Measurements from ENCODE around the gene PGLYRP3. TPM values are rescaled to one million over a fixed set of nuclear protein-coding genes. Genes with fewer than 3 reads are reported as not detected.

PGLYRP3 gene
- polyA plus RNA-seq, 1 donor from 2014 or later, result not detected

DNA sequence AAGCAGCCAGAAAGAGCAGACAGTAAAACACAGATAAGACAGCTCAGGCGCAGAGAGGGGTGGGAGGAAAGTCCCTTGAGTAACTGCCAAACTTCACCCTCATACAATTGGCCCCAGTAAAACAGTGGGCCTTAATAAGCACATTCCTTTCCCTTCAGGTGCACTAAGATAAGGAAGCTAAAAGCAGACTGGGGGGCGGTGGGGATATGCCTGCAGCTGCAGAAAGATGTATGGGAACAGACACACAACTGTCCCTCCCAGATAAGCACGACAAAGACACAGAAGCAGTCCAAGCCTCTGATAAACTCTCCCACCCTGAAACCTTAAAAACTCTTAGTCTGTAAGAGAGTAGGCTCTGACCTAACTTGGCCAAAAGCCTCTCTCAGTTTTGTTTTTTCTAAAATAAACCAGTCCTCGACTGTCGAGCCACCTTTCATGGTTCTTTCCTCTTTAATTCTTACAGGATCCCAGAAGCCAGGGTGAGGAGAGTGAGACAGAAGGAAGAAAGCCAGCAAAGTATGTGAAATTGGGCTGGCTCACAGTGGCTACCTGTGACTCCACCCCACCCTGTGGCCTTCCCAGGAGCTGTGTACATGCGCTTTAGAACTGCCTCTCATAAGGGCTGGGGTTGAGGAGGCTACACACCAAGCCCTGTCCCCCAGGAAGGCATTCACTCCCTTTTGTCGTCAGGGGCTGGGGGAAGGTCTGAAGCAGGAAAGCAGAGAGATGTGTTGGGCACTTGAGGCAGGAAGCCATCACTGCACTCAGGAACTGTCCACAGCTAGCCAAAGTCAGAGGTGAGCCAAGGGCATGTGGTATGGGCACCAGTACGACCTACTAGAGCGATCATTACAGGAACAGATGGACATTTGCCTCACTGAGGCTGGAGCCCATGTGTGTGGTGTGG, 31.3 kb upstream of the PGLYRP3 start:
- Histone ChIP-seq H3K36me3 (ENCODE audit: insufficient read depth, low read length) (no peaks in the 10 kb centered on the region), H3K9me3 (ENCODE audit: low read length) (no peaks in the 10 kb centered on the region)
- TF ChIP-seq, protein P1, sequence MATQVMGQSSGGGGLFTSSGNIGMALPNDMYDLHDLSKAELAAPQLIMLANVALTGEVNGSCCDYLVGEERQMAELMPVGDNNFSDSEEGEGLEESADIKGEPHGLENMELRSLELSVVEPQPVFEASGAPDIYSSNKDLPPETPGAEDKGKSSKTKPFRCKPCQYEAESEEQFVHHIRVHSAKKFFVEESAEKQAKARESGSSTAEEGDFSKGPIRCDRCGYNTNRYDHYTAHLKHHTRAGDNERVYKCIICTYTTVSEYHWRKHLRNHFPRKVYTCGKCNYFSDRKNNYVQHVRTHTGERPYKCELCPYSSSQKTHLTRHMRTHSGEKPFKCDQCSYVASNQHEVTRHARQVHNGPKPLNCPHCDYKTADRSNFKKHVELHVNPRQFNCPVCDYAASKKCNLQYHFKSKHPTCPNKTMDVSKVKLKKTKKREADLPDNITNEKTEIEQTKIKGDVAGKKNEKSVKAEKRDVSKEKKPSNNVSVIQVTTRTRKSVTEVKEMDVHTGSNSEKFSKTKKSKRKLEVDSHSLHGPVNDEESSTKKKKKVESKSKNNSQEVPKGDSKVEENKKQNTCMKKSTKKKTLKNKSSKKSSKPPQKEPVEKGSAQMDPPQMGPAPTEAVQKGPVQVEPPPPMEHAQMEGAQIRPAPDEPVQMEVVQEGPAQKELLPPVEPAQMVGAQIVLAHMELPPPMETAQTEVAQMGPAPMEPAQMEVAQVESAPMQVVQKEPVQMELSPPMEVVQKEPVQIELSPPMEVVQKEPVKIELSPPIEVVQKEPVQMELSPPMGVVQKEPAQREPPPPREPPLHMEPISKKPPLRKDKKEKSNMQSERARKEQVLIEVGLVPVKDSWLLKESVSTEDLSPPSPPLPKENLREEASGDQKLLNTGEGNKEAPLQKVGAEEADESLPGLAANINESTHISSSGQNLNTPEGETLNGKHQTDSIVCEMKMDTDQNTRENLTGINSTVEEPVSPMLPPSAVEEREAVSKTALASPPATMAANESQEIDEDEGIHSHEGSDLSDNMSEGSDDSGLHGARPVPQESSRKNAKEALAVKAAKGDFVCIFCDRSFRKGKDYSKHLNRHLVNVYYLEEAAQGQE (IDR thresholded peaks at IDR 0.05; ENCODE audit: borderline replicate concordance), result no peak
- TF ChIP-seq, protein P2, sequence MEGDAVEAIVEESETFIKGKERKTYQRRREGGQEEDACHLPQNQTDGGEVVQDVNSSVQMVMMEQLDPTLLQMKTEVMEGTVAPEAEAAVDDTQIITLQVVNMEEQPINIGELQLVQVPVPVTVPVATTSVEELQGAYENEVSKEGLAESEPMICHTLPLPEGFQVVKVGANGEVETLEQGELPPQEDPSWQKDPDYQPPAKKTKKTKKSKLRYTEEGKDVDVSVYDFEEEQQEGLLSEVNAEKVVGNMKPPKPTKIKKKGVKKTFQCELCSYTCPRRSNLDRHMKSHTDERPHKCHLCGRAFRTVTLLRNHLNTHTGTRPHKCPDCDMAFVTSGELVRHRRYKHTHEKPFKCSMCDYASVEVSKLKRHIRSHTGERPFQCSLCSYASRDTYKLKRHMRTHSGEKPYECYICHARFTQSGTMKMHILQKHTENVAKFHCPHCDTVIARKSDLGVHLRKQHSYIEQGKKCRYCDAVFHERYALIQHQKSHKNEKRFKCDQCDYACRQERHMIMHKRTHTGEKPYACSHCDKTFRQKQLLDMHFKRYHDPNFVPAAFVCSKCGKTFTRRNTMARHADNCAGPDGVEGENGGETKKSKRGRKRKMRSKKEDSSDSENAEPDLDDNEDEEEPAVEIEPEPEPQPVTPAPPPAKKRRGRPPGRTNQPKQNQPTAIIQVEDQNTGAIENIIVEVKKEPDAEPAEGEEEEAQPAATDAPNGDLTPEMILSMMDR (IDR thresholded peaks at IDR 0.05; ENCODE audit: poor library complexity, severe bottlenecking), result no peak
- no peak for TF ChIP-seq POLR2AphosphoS5 (IDR thresholded peaks at IDR 0.05)

DNA sequence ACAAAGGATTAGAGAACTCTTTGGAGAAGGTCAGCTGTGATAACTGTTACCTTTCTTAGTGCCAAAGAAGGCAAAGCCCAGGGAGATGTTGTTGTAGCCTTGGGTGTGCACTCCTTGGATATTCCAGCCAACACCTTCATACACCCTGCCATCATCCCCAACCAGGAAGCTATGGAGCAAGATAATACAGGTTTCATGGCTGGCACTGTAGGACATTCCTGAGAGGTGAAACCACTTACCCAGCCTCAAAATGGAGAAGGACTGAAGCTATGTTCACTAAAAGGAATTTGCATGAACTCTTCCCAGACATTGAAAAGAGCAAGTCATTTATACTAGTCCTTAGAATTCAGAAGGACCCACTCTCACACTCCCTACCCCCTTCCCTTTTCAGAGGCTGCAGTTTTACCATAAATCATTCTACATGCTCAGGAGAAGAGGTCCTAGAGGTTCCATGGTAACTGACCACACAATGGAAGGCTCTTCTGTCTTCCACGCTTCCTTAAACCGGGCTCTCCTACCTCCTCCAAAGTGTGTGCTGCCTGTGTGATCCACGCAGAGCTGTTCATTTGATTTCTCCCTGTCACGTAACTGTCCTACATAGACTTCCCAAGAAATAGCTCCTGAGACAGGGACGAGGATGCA, 30.4 kb upstream of the PGLYRP3 start:
- no peak for TF ChIP-seq EP300 (conservative IDR thresholded peaks at IDR 0.05; ENCODE audit: poor library complexity, severe bottlenecking)
- TF ChIP-seq, protein P1 (IDR thresholded peaks at IDR 0.05; ENCODE audit: borderline replicate concordance), result no peak
- no peak for TF ChIP-seq TAF1 (IDR thresholded peaks at IDR 0.05; ENCODE audit: low read depth)
- H3F3A ChIP-seq (ENCODE audit: insufficient read depth, low read length, poor library complexity, severe bottlenecking), result no peaks in the 10 kb centered on the region
- H3K9me3 ChIP-seq (ENCODE audit: low read length), result no peaks in the 10 kb centered on the region
- H3K4me2 ChIP-seq (ENCODE audit: low read length), result no peak overlapping the region
- no peaks in the 10 kb centered on the region for H3K36me3 ChIP-seq (ENCODE audit: insufficient read depth, low read length)
- H3K9ac ChIP-seq (ENCODE audit: low read length), result no peak overlapping the region
- H2AFZ ChIP-seq (ENCODE audit: low read depth, low read length), result no peak overlapping the region
- H4K20me1 ChIP-seq (ENCODE audit: insufficient read depth), result no peaks in the 10 kb centered on the region
- no peaks in the 10 kb centered on the region for H3K27me3 ChIP-seq (ENCODE audit: insufficient read depth, low read depth, low read length)
- no peaks in the 10 kb centered on the region for H3K79me2 ChIP-seq (replicated peaks; ENCODE audit: insufficient read depth, low read length)
- no peak overlapping the region for H3K27ac ChIP-seq (ENCODE audit: low read length)
- H3K4me3 ChIP-seq (ENCODE audit: low read length), result no peak overlapping the region
- no peaks in the 10 kb centered on the region for H3K9me2 ChIP-seq (ENCODE audit: insufficient read depth, low read length)

More for the DNA sequence above, 31.3 kb upstream of the PGLYRP3 start:
- no peaks in the 10 kb centered on the region for H3K79me2 ChIP-seq (replicated peaks; ENCODE audit: insufficient read depth, low read length)
- H3K27me3 ChIP-seq (ENCODE audit: insufficient read depth, low read depth, low read length), result no peaks in the 10 kb centered on the region
- H4K20me1 ChIP-seq (ENCODE audit: insufficient read depth), result no peaks in the 10 kb centered on the region
- no peak overlapping the region for H3K9ac ChIP-seq (ENCODE audit: low read length)
- no peak overlapping the region for H3K4me2 ChIP-seq (ENCODE audit: low read length)
- H3K4me3 ChIP-seq (ENCODE audit: low read length), result no peak overlapping the region
- no peak overlapping the region for H3K27ac ChIP-seq (ENCODE audit: low read length)
- no peak overlapping the region for H2AFZ ChIP-seq (ENCODE audit: low read depth, low read length)
- H3K9me2 ChIP-seq (ENCODE audit: insufficient read depth, low read length), result no peaks in the 10 kb centered on the region
- no peaks in the 10 kb centered on the region for H3F3A ChIP-seq (ENCODE audit: insufficient read depth, low read length, poor library complexity, severe bottlenecking)
